MCF 10A (cell line): ENCODE measurements around the gene SPTBN5. TPM values are rescaled to one million over a fixed set of nuclear protein-coding genes. Genes with fewer than 3 reads are reported as not detected.

Experiments used
- BruUV-seq: library from RNA; stranded (reverse); fragments of 400-500 nt; replicated peaks from 2 replicates; lab custom pipeline; 2021; lab: Mats Ljungman, UMichigan
- CTCF ChIA-PET: fragments of 300-600 bp; sonication (Branson Sonifier 250); formaldehyde crosslinking; extraction: SDS; loops from one replicate; lab custom pipeline; 2021; ENCODE audit warnings: antibody characterized with exemption, inconsistent platforms; lab: Yijun Ruan, JAX
- POLR2A ChIA-PET: fragments of 300-600, 350-650 bp; sonication (Branson Sonifier 250); formaldehyde crosslinking; extraction: SDS; loops from one replicate; lab custom pipeline; 2020; ENCODE audit warnings: antibody characterized with exemption, inconsistent platforms; lab: Yijun Ruan, JAX
- DNase-seq: peaks from one replicate; pipeline ENCODE4 v3.0.0-alpha.2; 2018; ENCODE audit not compliant: unreplicated experiment
- H3K27ac Mint-ChIP-seq: one replicate; pipeline ENCODE4 v1.8.0; 2022; ENCODE audit warnings: mild to moderate bottlenecking, low read depth, mixed read lengths; ENCODE audit not compliant: unreplicated experiment
- H3K27me3 Mint-ChIP-seq: one replicate; pipeline ENCODE4 v1.8.0; 2022; ENCODE audit warnings: mixed read lengths; ENCODE audit not compliant: insufficient read depth, unreplicated experiment
- H3K36me3 Mint-ChIP-seq: one replicate; pipeline ENCODE4 v1.8.0; 2022; ENCODE audit warnings: mild to moderate bottlenecking, moderate library complexity, mixed read lengths; ENCODE audit not compliant: insufficient read depth, unreplicated experiment
- H3K4me1 Mint-ChIP-seq: one replicate; pipeline ENCODE4 v1.8.0; 2022; ENCODE audit warnings: mixed read lengths; ENCODE audit not compliant: insufficient read depth, unreplicated experiment
- H3K4me3 Mint-ChIP-seq: one replicate; pipeline ENCODE4 v1.8.0; 2022; ENCODE audit warnings: mild to moderate bottlenecking, moderate library complexity, mixed read lengths; ENCODE audit not compliant: unreplicated experiment
- H3K9me3 Mint-ChIP-seq: one replicate; pipeline ENCODE4 v1.8.0; 2022; ENCODE audit warnings: mixed read lengths; ENCODE audit not compliant: unreplicated experiment
- intact Hi-C: fragments of 100-400 bp; cut with micrococcal nuclease; formaldehyde crosslinking; loops from 2 replicates; pipeline ENCODE4 v1.14.1; 2022
- total RNA-seq: library from RNA; stranded (reverse); gene quantifications from 2 replicates; pipeline ENCODE4 v1.2.3, GENCODE V29; 2022
- TF ChIP-seq, protein P1 (sequence below): fragments of 200-600 bp; IDR thresholded peaks from one replicate; pipeline ENCODE4 v1.8.0; 2022; ENCODE audit warnings: antibody characterized with exemption, mild to moderate bottlenecking; ENCODE audit not compliant: unreplicated experiment

The SPTBN5 gene
- total RNA-seq, 1 experiment from 2014 or later = 1.1 TPM

DNA sequence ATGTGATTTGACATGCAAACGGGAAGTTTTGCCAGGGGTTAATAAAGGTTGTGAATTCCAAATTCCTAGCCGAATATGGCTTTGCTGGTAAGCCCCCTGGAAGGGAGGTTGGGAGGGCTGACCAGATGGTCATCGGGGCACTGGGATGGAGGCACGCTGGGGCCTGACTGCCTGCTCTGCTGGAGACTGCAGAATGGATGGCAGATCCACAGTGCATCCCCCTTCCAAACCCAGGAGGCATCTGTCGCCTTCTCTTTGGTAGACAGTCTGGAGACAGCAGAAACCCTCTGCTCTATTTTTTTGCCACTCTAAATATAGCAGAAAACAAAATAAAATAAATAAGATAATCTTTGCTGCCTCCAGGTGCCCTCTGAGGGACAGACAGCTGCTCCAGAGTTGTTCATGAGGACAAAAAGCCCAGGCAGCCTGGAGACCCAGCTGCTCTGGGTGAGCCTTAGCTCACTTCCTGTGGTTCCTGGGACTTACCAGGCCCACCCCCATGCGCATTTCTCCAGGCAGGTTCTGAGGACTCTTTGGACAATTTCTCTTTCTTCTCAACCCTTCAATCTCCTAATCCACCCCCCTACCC, 6.1 kb upstream of the SPTBN5 start:
- intact Hi-C loops = loop anchor here (5.0 kb wide), 1 partner anchor 73 kb away; the partner anchor contains the start of gene JMJD7
- TSS peak; percentile 21 for BruUV-seq

DNA sequence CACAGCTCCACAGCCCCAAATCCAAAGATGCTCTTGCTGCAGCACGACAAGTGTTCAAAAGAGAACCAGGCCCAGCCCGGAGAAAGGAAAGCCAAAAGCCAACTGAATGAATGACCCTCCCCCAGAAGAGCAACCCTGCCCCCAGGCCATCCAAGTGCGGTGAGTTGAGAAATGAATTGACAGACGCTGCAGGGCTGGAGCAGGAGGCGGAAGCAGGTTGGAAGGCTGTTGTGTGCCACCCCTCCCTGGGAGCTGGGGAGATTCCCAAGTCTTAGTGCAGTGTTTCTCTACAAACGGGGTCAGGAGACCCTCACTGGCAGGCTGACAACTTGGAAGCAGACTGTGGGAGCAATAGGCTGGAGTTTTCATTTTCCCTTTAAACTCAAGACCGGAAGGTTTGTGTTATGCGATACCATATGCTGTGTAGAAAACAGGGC, 3.5 kb upstream of the SPTBN5 start:
- Mint-ChIP-seq H3K4me3 (no peak overlapping the region), H3K4me1 (peaks cover 6% of the 10 kb centered on the region), H3K27ac (no peak overlapping the region), H3K36me3 (peaks cover 18% of the 10 kb centered on the region), H3K9me3 (no peaks in the 10 kb centered on the region), H3K27me3 (no peaks in the 10 kb centered on the region)
- no peak for DNase-seq
- POLR2A ChIA-PET = interaction anchor here (0.7 kb wide), 1 partner anchor 20 kb away, joined by 4 read pairs; no protein-coding TSS in a partner anchor
- CTCF ChIA-PET = no interaction called here
- TF ChIP-seq, protein P1, sequence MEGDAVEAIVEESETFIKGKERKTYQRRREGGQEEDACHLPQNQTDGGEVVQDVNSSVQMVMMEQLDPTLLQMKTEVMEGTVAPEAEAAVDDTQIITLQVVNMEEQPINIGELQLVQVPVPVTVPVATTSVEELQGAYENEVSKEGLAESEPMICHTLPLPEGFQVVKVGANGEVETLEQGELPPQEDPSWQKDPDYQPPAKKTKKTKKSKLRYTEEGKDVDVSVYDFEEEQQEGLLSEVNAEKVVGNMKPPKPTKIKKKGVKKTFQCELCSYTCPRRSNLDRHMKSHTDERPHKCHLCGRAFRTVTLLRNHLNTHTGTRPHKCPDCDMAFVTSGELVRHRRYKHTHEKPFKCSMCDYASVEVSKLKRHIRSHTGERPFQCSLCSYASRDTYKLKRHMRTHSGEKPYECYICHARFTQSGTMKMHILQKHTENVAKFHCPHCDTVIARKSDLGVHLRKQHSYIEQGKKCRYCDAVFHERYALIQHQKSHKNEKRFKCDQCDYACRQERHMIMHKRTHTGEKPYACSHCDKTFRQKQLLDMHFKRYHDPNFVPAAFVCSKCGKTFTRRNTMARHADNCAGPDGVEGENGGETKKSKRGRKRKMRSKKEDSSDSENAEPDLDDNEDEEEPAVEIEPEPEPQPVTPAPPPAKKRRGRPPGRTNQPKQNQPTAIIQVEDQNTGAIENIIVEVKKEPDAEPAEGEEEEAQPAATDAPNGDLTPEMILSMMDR = no peak
- intact Hi-C loops = no loop called here
- no TSS peak for BruUV-seq

More for the DNA sequence above, 6.1 kb upstream of the SPTBN5 start:
- no peak overlapping the region for H3K27ac Mint-ChIP-seq
- no peak overlapping the region for H3K4me3 Mint-ChIP-seq
- no peaks in the 10 kb centered on the region for H3K27me3 Mint-ChIP-seq
- CTCF ChIA-PET = interaction anchor here (1.2 to 1.4 kb wide), 2 partner anchors 10 to 127 kb away, joined by 3 to 4 read pairs; no protein-coding TSS in a partner anchor
- TF ChIP-seq, protein P1 = no peak
- H3K4me1 Mint-ChIP-seq = peaks cover 6% of the 10 kb centered on the region
- POLR2A ChIA-PET = interaction anchor here (0.7 kb wide), 1 partner anchor 127 kb away, joined by 3 read pairs; no protein-coding TSS in a partner anchor
- H3K9me3 Mint-ChIP-seq = no peaks in the 10 kb centered on the region
- no peak for DNase-seq
- peaks cover 23% of the 10 kb centered on the region for H3K36me3 Mint-ChIP-seq

DNA sequence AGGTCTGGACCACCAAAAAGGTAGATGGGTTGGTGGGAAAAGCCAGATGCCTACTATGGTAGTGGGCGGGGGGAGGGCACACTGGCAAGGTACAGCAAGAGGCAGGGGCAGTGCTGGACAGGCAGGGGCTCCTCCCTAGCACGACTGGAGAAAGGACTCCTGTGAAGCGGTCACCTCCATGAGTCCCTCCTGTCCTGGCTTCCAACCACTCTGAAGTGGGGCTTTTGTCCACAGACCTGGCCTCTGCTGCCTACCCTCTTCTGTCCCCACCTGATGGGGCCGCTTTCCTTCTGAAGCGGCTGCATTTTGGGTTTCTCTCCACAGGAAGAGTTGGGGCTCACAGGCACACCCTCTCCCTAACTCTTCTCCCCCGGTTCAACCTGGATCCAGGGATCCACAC, 2.7 kb upstream of the SPTBN5 start:
- Mint-ChIP-seq H3K4me1 (peaks cover 6% of the 10 kb centered on the region), H3K36me3 (peaks cover 18% of the 10 kb centered on the region), H3K27me3 (no peaks in the 10 kb centered on the region), H3K9me3 (no peaks in the 10 kb centered on the region), H3K27ac (no peak overlapping the region), H3K4me3 (no peak overlapping the region)
- TF ChIP-seq, protein P1 = no peak
- DNase-seq = no peak
- ChIA-PET POLR2A (interaction anchor here (0.7 kb wide), 1 partner anchor 20 kb away, joined by 4 read pairs; no protein-coding TSS in a partner anchor), CTCF (interaction anchor here (0.7 kb wide), 1 partner anchor 43 kb away, joined by 3 read pairs; no protein-coding TSS in a partner anchor)
- intact Hi-C loops = no loop called here
- BruUV-seq = no TSS peak

DNA sequence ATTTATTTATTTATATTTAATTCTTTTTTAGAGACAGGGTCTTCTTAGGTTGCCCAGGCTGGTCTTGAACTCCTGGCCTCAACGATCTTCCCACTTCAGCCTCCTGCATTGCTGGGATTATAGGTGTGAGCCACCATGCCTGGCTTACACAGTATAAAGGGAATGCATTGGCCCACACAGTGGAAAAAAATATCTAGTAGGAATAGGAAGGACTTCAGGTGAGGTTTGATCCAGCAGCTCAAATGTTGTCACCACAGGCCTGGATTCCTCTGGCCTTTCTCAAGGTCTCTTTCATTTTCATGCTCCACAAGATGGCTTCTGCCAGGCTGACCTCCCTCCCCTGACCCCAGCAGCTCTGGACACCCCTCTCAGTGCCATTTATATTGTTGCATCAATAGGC, 2.1 kb upstream of the SPTBN5 start:
- CTCF ChIA-PET = interaction anchor here (0.7 to 1.5 kb wide), 4 partner anchors 9 to 455 kb away, joined by 3 to 8 read pairs (median 4); no protein-coding TSS in a partner anchor
- POLR2A ChIA-PET = interaction anchor here (1.9 kb wide), 1 partner anchor 77 kb away, joined by 6 read pairs; the partner anchor contains the start of gene EHD4
- no peaks in the 10 kb centered on the region for H3K9me3 Mint-ChIP-seq
- no TSS peak for BruUV-seq
- DNase-seq = no peak
- H3K36me3 Mint-ChIP-seq = peaks cover 16% of the 10 kb centered on the region
- H3K4me1 Mint-ChIP-seq = peaks cover 6% of the 10 kb centered on the region
- H3K27ac Mint-ChIP-seq = no peak overlapping the region
- TF ChIP-seq, protein P1 = no peak
- intact Hi-C loops = no loop called here
- H3K4me3 Mint-ChIP-seq = no peak overlapping the region
- H3K27me3 Mint-ChIP-seq = no peaks in the 10 kb centered on the region
